SK-N-SH (cell line): ENCODE data around the gene WHRN. TPM values are rescaled to one million over a fixed set of nuclear protein-coding genes. Genes with fewer than 3 reads are reported as not detected.

Experiments
- CTCF ChIA-PET: fragments of 300-600, 350-600 bp; formaldehyde crosslinking; extraction: SDS; loops from one replicate; lab custom pipeline; 2021; lab: Yijun Ruan, JAX
- POLR2A ChIA-PET: fragments of 350-600 bp; sonication (Branson Sonifier 250); formaldehyde crosslinking; extraction: SDS; loops from one replicate; lab custom pipeline; 2020; ENCODE audit warnings: antibody characterized with exemption, inconsistent platforms; lab: Yijun Ruan, JAX
- DNase-seq: peaks from one replicate; pipeline ENCODE4 v3.0.0; 2012
- H2AFZ ChIP-seq: fragments of 200-600 bp; sonication (generic); 2 replicates; pipeline ENCODE4 v1.8.1; 2016; ENCODE audit warnings: antibody characterized with exemption, mild to moderate bottlenecking, low read depth
- H3F3A ChIP-seq: fragments of 200-600 bp; sonication (generic); replicated peaks from 2 replicates; pipeline ENCODE3; 2016; ENCODE audit warnings: antibody characterized with exemption, mild to moderate bottlenecking; ENCODE audit not compliant: insufficient read depth
- H3K27ac ChIP-seq, 2 experiments: fragments of 200-500 bp in 1 of 2; fragments of 200-600 bp in 1 of 2; sonication (Bioruptor generic) in 1 of 2; sonication (generic), shearing (Covaris generic) in 1 of 2; 2 replicates each; pipeline versions ENCODE4 v1.5.1 to v1.6.1; 2014 to 2016; ENCODE audit warnings: low read depth in 2 of 2, inconsistent platforms in 1 of 2, low read length in 1 of 2, mild to moderate bottlenecking in 1 of 2, mixed read lengths in 1 of 2
- H3K27me3 ChIP-seq: fragments of 200-600 bp; sonication (generic), shearing (Covaris generic); 2 replicates; pipeline ENCODE4 v1.6.1; 2016; ENCODE audit warnings: mixed run types; ENCODE audit not compliant: insufficient read depth
- H3K36me3 ChIP-seq, 2 experiments: fragments of 200-500 bp in 1 of 2; fragments of 200-600 bp in 1 of 2; sonication (Bioruptor generic) in 1 of 2; sonication (generic) in 1 of 2; replicated peaks in 1 of 2; 2 replicates each; pipeline versions ENCODE3 to v1.5.1; 2014 to 2016; ENCODE audit warnings: low read length in 1 of 2, mild to moderate bottlenecking in 1 of 2; ENCODE audit not compliant: insufficient read depth in 2 of 2, control insufficient read depth in 1 of 2
- H3K4me1 ChIP-seq, 2 experiments: fragments of 200-500 bp in 1 of 2; fragments of 200-600 bp in 1 of 2; sonication (Bioruptor generic) in 1 of 2; sonication (generic), shearing (Covaris generic) in 1 of 2; 2 replicates each; pipeline versions ENCODE4 v1.5.1 to v1.6.1; 2014 to 2016; ENCODE audit warnings: low read depth in 1 of 2, low read length in 1 of 2, mixed run types in 1 of 2; ENCODE audit not compliant: insufficient read depth in 2 of 2, control insufficient read depth in 1 of 2
- H3K4me2 ChIP-seq: fragments of 200-600 bp; sonication (generic), shearing (Covaris generic); 2 replicates; pipeline ENCODE4 v1.6.1; 2017; ENCODE audit warnings: mixed run types
- H3K4me3 ChIP-seq, 2 experiments: fragments of 200-500 bp in 1 of 2; fragments of 200-600 bp in 1 of 2; sonication (Bioruptor generic) in 1 of 2; sonication (generic), shearing (Covaris generic) in 1 of 2; 2 replicates each; pipeline versions ENCODE4 v1.5.1 to v1.8.1; 2014 to 2016; ENCODE audit warnings: low read depth in 2 of 2, inconsistent platforms in 1 of 2, low read length in 1 of 2, mild to moderate bottlenecking in 1 of 2, mixed read lengths in 1 of 2, moderate library complexity in 1 of 2
- H3K79me2 ChIP-seq: fragments of 200-600 bp; sonication (generic); 2 replicates; pipeline ENCODE4 v1.8.1; 2017; ENCODE audit warnings: mild to moderate bottlenecking; ENCODE audit not compliant: insufficient read depth
- H3K9ac ChIP-seq: fragments of 200-600 bp; sonication (generic); 2 replicates; pipeline ENCODE4 v1.6.1; 2017; ENCODE audit warnings: mixed run types
- H3K9me2 ChIP-seq: fragments of 200-600 bp; sonication (generic); 2 replicates; pipeline ENCODE4 v1.6.1; 2017; ENCODE audit warnings: mixed run types
- H3K9me3 ChIP-seq: fragments of 200-600 bp; sonication (generic); 2 replicates; pipeline ENCODE4 v1.6.1; 2017; ENCODE audit warnings: mixed run types, mild to moderate bottlenecking, moderate library complexity
- H4K20me1 ChIP-seq: fragments of 200-600 bp; sonication (generic); 2 replicates; pipeline ENCODE4 v1.6.1; 2017; ENCODE audit warnings: mild to moderate bottlenecking, mixed run types; ENCODE audit not compliant: insufficient read depth
- ELF1 ChIP-seq: IDR thresholded peaks from 2 replicates; pipeline ENCODE4 v1.4.0; 2012
- EP300 ChIP-seq, 2 experiments: IDR thresholded peaks; 2 replicates each; pipeline versions ENCODE4 v1.4.0 to v1.6.1; 2012; ENCODE audit warnings: borderline replicate concordance in 1 of 2, low read depth in 1 of 2, low read length in 1 of 2
- EZH2phosphoT487 ChIP-seq: fragments of 200-600 bp; sonication (generic); IDR thresholded peaks from 2 replicates; pipeline ENCODE4 v1.6.1; 2017; ENCODE audit warnings: low read depth, mixed run types, mild to moderate bottlenecking, antibody characterized with exemption, moderate library complexity, borderline replicate concordance
- FOSL2 ChIP-seq: IDR thresholded peaks from 2 replicates; pipeline ENCODE4 v1.4.0; 2012; ENCODE audit warnings: low read depth, mild to moderate bottlenecking, moderate library complexity, borderline replicate concordance
- FOXJ3 ChIP-seq: sonication (generic); formaldehyde crosslinking; IDR thresholded peaks from 2 replicates; pipeline ENCODE4 v1.5.1; 2020; ENCODE audit warnings: mild to moderate bottlenecking, missing genetic modification reagents
- MEF2A ChIP-seq: IDR thresholded peaks from 2 replicates; pipeline ENCODE4 v1.4.0; 2012; ENCODE audit warnings: low read depth, borderline replicate concordance
- MXI1 ChIP-seq: IDR thresholded peaks from 2 replicates; pipeline ENCODE4 v1.6.1; 2012; ENCODE audit warnings: mild to moderate bottlenecking, low read depth, low read length, improper control_type of control experiment
- NRF1 ChIP-seq: IDR thresholded peaks from 2 replicates; pipeline ENCODE4 v1.6.1; 2012; ENCODE audit warnings: low read depth, mild to moderate bottlenecking, low read length
- POLR2AphosphoS5 ChIP-seq: IDR thresholded peaks from 2 replicates; pipeline ENCODE4 v1.6.1; 2012; ENCODE audit warnings: low read depth, low read length
- RAD21 ChIP-seq: IDR thresholded peaks from 2 replicates; pipeline ENCODE4 v1.6.1; 2012; ENCODE audit warnings: mild to moderate bottlenecking, low read length
- RCOR1 ChIP-seq: fragments of 150-350 bp; IDR thresholded peaks from 2 replicates; pipeline ENCODE4 v1.6.1; 2017; ENCODE audit warnings: antibody characterized with exemption, low read length
- REST ChIP-seq: IDR thresholded peaks from 2 replicates; pipeline ENCODE4 v1.6.1; 2012; ENCODE audit warnings: mild to moderate bottlenecking, low read depth, low read length, moderate library complexity
- RXRA ChIP-seq: IDR thresholded peaks from 2 replicates; pipeline ENCODE4 v1.4.0; 2012; ENCODE audit warnings: low read depth, mild to moderate bottlenecking, borderline replicate concordance
- SMC3 ChIP-seq: IDR thresholded peaks from 2 replicates; pipeline ENCODE4 v1.6.1; 2012; ENCODE audit warnings: low read depth, low read length, improper control_type of control experiment
- TAF1 ChIP-seq: IDR thresholded peaks from 2 replicates; pipeline ENCODE4 v1.6.1; 2012; ENCODE audit warnings: low read depth, mild to moderate bottlenecking, low read length, moderate library complexity, borderline replicate concordance
- TCF12 ChIP-seq: IDR thresholded peaks from 2 replicates; pipeline ENCODE4 v1.4.0; 2012
- WGBS: methylation state at CpG from one replicate; pipeline ENCODE4 v1.1.6; 2017; ENCODE audit warnings: low lambda C conversion rate; 5-methylcytosine and 5-hydroxymethylcytosine counted together
- polyA plus RNA-seq, 3 experiments: library from polyadenylated mRNA; depleted of rRNA; stranded (reverse); fragments of >200 nt; gene quantifications; 2 replicates each; pipeline ENCODE4 v1.2.3, GENCODE V29; 2012
- TF ChIP-seq, protein P1 (sequence below): fragments of 150-350 bp; IDR thresholded peaks from 2 replicates; pipeline ENCODE4 v1.6.1; 2016; ENCODE audit warnings: mild to moderate bottlenecking, low read depth, low read length
- TF ChIP-seq, protein P2 (sequence below): IDR thresholded peaks from 2 replicates; pipeline ENCODE4 v1.4.0; 2012; ENCODE audit warnings: low read depth, borderline replicate concordance
- TF ChIP-seq, protein P3 (sequence below): fragments of 150-350 bp; IDR thresholded peaks from 2 replicates; pipeline ENCODE4 v1.6.1; 2017; ENCODE audit warnings: antibody characterized with exemption, low read length, low read depth, borderline replicate concordance

The WHRN gene
- polyA plus RNA-seq, 1 of the 3 experiments (the other 2 are of a cell fraction): 4.6 TPM

DNA sequence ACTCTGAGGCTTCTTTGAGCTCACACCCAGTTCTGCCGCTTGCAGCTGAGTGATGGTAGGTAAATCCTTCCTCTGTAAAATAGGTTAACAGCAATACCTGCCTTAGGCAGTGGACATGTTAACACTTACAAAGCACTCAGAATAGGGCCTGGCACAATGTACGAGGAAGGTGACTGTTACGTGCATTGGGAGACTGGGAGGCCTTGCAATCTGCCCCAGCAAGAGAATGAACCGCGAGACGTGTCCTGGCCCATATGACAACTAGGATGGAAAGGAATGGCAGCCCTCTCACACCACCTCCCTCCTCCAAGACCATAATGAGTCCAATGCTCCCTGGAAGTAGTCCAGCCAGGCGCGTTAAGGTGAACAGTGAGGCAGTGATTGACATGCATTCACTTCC lies 94.4 kb downstream of the WHRN start:
- Histone ChIP-seq H3K79me2 (no peaks in the 10 kb centered on the region), H3K27me3 (no peaks in the 10 kb centered on the region), H3K4me3 (no peak overlapping the region), H2AFZ (no peak overlapping the region), H3K9me3 (no peaks in the 10 kb centered on the region), H3K9ac (no peak overlapping the region), H3K4me1 (no peaks in the 10 kb centered on the region), H3K9me2 (no peaks in the 10 kb centered on the region), H3K27ac (no peak overlapping the region), H3F3A (no peaks in the 10 kb centered on the region), H3K36me3 (no peaks in the 10 kb centered on the region), H4K20me1 (no peaks in the 10 kb centered on the region), H3K4me2 (no peak overlapping the region)
- CTCF ChIA-PET: interaction anchor here (1.1 kb wide), 1 partner anchor 496 kb away, joined by 3 read pairs; no protein-coding TSS in a partner anchor
- WGBS: 92% methylated on average over 8 of the region's 8 CpGs
- DNase-seq: no peak
- TF ChIP-seq FOSL2 (no peak), ELF1 (no peak), TAF1 (no peak), RAD21 (no peak), NRF1 (no peak), RXRA (no peak), REST (no peak)
- POLR2A ChIA-PET: no interaction called here

DNA sequence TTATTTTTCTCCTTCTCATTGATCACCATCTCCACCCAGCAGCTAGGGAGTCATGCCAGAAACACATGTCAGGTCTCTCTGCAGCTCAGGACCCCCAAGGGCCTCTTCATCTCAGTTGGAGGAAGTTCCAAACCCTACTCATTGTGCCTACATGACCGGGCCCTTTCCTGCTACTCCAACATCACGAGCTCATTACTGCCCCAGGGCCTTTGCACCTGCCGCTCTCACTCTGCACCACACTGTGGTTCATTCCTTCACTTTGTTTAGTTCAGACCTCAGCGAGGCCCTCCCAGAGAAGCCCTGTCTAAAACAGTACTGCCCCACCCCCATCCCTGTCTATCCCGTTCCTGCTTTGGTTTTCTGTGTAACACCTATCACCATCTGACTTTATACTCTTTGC lies 95.4 kb downstream of the WHRN start:
- POLR2A ChIA-PET: no interaction called here
- no peak overlapping the region for H3K9ac ChIP-seq
- no peaks in the 10 kb centered on the region for H3K36me3 ChIP-seq
- H3K79me2 ChIP-seq: no peaks in the 10 kb centered on the region
- no peaks in the 10 kb centered on the region for H3K27me3 ChIP-seq
- CTCF ChIA-PET: interaction anchor here (0.7 to 1.8 kb wide), 5 partner anchors 23 to 252 kb away, joined by 3 to 10 read pairs (median 3); no protein-coding TSS in a partner anchor
- H3K4me2 ChIP-seq: no peak overlapping the region
- no peak overlapping the region for H3K27ac ChIP-seq
- H3F3A ChIP-seq: no peaks in the 10 kb centered on the region
- 69% methylated on average over 5 of the region's 5 CpGs for WGBS
- no peak overlapping the region for H3K4me3 ChIP-seq
- DNase-seq: no peak
- no peaks in the 10 kb centered on the region for H3K9me3 ChIP-seq
- TF ChIP-seq FOSL2: no peak
- no peak for TF ChIP-seq TCF12
- no peak for TF ChIP-seq POLR2AphosphoS5
- no peak for TF ChIP-seq TAF1
- no peak for TF ChIP-seq FOXJ3 (CRISPR knock-in tag)
- TF ChIP-seq, protein P1, sequence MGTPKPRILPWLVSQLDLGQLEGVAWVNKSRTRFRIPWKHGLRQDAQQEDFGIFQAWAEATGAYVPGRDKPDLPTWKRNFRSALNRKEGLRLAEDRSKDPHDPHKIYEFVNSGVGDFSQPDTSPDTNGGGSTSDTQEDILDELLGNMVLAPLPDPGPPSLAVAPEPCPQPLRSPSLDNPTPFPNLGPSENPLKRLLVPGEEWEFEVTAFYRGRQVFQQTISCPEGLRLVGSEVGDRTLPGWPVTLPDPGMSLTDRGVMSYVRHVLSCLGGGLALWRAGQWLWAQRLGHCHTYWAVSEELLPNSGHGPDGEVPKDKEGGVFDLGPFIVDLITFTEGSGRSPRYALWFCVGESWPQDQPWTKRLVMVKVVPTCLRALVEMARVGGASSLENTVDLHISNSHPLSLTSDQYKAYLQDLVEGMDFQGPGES: no peak
- TF ChIP-seq EZH2phosphoT487: no peak
- TF ChIP-seq, protein P2, sequence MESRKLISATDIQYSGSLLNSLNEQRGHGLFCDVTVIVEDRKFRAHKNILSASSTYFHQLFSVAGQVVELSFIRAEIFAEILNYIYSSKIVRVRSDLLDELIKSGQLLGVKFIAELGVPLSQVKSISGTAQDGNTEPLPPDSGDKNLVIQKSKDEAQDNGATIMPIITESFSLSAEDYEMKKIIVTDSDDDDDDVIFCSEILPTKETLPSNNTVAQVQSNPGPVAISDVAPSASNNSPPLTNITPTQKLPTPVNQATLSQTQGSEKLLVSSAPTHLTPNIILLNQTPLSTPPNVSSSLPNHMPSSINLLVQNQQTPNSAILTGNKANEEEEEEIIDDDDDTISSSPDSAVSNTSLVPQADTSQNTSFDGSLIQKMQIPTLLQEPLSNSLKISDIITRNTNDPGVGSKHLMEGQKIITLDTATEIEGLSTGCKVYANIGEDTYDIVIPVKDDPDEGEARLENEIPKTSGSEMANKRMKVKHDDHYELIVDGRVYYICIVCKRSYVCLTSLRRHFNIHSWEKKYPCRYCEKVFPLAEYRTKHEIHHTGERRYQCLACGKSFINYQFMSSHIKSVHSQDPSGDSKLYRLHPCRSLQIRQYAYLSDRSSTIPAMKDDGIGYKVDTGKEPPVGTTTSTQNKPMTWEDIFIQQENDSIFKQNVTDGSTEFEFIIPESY: no peak
- TF ChIP-seq, protein P3, sequence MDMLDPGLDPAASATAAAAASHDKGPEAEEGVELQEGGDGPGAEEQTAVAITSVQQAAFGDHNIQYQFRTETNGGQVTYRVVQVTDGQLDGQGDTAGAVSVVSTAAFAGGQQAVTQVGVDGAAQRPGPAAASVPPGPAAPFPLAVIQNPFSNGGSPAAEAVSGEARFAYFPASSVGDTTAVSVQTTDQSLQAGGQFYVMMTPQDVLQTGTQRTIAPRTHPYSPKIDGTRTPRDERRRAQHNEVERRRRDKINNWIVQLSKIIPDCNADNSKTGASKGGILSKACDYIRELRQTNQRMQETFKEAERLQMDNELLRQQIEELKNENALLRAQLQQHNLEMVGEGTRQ: no peak
- TF ChIP-seq MEF2A: no peak
- TF ChIP-seq RCOR1: no peak
- TF ChIP-seq ELF1: no peak
- no peak for TF ChIP-seq SMC3
- TF ChIP-seq MXI1: no peak
- TF ChIP-seq EP300 (IDR thresholded peaks at IDR 0.05; ENCODE audit: borderline replicate concordance in 1 of 2, low read depth in 1 of 2, low read length in 1 of 2): no peak
- no peaks in the 10 kb centered on the region for H4K20me1 ChIP-seq
- H2AFZ ChIP-seq: no peak overlapping the region
- H3K4me1 ChIP-seq: no peaks in the 10 kb centered on the region
- no peaks in the 10 kb centered on the region for H3K9me2 ChIP-seq
